CD4-positive, alpha-beta T cell treated with Interleukin-17A for 1 hour (primary cell): ENCODE results near the gene TFAP2A.

Experiments used
- DNase-seq: peaks from one replicate; pipeline ENCODE4 v3.0.0-alpha.2; 2020

The TFAP2A gene

DNA sequence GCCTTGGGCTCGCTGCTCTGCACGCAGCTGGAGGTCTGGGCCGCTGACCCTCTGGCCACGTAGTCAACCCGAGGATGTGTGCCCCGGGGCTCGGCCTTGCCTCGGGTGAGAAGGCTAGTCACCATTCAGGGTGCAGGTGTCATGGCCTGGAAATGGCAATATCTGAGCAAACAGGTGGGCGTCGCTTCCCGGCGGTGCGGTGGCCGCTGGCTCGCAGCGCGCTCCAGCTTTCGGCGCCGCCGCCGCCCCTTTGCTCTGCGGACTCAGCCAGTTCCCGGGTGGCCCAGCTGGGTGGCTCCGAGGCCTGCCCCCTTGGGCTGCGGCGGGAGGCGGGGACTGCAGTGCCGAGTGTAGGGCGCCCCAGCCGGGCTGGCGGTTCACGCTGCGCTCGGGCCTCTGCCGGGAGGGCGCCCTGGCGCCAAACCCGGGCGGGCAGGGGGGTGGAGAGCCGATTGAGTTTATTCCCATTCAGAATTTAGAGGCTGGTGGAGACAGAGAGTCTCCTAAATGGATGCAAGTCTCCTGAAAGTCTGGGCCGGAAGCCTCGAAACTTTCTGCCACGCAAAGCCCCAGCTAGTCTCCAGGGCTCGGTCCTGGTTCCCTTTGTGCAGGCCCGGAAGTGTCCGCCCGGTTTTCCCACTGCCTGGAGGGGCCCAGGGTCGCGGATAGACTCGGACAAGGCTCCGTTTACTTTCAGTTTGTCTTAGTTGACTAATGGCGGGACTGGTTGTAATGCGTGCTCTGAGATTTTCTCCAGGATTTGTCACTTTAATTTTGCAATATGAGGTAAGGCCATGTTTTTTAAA lies 11.3 kb upstream of the TFAP2A start:
- DNase-seq = no peak

DNA sequence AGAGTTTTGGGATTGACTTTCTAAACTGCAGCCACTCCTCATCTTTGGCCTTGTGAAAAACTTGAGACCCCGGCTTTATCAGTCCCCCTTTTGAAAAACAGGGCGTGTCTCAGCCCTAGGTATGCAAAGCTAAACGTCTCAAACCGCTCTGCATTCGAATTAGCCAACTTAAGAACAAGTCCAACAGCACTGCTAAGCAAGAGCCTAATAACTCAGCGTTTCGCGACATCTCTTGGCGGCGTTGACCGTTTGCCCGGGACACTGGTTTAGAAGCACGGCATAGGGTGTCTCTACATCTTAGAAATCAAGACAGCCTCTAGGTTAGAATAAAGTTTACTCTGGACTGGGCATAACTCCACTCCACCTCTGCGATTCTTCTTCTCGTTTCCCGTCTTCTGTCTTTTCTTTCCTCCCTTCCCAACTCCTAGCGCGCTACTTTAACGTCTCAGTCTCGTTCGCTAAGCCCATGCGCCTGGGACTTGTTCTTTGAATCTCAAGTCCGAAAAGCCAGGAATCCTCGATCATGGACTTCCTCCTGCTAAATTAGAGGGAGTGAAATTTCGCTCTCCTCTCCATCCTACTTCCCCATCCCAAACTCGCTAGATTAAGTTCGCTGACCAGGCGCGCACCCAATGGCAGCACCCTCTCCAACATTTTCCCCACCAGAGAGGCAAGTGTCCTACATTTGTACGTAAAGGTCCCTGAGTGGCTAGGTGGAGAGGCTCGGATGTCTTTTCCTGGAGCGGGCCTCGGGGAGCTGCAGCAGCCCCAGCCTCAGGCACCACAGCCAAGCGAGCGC lies 10.5 kb upstream of the TFAP2A start:
- no peak for DNase-seq

DNA sequence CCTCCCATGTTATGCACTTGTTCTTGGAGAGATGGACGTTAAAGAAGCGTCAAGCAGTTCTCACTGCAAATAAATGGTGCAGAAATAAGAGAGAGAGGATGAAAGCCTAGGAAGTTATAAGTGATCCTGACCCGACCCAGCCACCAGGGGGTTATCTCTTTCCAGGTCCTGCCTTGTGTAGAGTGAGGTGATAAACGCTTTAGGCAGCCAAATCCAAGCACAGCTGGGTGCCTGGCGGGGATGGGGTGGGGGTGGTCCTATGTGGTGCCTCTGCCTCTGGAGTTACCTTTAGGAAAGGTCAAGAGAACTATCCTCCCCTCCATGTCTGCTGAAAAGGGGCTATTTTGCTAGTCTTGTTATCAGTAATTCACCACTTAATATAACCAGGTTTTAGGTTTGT lies 9.2 kb upstream of the TFAP2A start:
- no peak for DNase-seq

DNA sequence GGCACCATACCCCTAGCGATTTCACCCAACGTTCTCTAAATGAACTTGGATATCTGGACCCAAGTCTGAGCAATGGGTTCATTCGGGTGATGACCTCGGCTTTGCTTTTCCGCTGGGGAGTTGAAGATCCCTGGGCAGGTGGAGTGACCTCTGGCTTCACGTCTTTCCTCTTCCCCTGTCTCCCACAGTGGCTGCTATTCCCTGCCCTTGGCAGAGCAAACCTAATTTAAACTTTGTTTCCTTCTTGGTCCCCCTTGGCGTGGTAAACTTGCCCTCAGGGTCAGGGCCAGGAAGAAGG lies 7.8 kb upstream of the TFAP2A start:
- DNase-seq = no peak

DNA sequence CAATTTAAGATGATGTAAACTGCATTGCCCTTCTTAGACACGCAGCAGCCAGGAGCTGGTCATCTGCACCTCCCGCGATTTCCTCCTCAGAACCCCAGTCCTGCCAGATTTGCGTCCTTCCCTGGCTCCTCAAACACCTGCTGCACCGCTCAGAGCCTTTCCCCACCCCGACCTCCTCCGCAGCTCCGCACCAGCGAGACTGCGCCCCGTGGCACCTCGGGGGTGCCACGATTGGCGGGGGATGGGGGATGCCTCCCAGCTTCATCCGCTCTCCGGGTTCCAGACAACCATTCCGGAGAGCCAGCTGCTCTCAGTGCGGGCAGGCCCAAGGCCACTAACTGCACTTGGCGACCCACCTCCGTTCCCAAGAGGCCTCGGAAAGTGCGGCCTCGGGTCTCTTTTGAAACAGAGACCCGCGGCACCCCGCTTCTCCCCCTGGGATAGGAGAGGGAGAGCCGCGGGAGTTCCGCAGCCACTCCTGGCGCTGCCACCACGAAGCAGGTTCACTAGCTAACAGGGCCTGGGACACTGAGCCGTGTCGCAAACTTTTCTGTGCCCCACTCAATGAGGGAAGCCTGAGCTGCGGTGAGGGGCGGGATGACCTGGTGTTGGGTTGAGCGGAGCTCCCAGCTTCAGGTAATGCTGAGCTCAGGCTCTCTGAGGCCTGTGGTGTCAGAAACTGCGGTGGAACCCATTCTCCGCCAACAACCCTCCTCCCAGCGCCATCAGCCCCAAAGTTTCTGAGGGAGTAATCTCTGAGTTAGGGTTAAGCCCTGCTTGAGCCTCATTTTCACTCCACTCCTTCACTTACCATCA lies 7.3 kb upstream of the TFAP2A start:
- no peak for DNase-seq

DNA sequence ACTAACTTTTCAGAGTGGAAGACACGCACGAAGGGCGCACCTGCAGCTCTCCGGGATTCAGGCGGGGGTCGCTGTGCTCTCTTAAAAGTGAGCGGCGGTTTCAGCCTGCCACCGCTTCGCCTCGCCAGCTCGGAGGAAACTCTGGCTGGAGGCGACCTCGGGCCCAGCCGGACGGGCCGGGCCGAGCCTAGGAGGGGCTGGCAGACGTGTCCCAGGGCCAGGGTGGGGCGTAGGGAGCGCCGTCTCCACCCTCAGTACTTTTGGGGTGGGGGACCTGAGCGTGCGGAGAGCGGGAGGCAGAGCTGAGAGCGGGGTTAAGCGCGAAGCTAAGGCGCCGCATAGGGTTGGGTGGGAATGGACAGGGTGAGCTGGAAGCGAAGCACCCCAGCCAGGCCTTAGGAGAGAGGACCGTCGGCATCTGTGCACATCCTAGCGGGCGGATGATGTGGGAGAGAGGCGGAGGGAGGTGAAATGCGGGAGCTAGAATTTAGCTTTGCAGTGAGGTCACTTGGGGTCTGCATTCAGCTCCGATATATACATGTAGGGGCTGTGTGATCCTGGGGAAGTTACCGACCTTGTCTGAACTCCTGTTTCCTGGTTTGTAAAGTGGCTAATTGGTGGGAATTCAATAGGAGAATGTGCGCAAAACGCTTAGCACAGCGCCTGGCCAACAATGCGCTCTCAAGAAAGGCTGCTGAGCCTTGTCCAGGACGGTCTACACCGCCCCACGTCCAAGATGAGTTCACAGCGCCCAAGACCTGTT lies 6.5 kb upstream of the TFAP2A start:
- DNase-seq = no peak

DNA sequence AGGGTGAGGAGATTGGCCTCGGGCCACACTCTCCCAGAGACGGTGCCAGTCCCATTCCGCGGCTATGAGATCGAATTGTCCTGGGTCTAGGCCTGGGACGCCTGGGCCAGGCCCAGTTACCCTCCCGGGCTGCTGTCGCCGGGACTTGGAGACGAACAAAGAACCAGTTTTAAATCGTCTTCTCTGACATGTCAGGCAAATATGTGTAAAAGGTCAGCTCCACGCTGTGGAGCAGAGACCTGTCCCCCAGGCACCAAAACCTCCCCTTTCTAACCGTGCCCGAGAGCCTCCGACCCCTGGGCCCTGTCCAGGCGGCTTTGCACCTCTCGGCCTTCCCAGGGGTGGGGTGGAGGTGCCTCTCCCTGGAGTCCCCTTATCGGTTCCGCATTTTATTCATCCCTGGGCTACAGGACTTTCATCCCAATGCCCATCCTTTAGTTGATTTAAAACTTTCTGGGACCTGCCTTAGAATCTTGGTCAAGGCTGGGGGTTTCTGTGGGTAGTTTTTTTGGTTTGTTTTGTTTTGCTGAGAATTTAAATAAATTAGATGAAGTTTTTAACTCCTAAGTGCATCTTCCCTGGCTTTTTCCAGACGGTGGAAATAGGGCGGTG lies 5.8 kb upstream of the TFAP2A start:
- DNase-seq = no peak

DNA sequence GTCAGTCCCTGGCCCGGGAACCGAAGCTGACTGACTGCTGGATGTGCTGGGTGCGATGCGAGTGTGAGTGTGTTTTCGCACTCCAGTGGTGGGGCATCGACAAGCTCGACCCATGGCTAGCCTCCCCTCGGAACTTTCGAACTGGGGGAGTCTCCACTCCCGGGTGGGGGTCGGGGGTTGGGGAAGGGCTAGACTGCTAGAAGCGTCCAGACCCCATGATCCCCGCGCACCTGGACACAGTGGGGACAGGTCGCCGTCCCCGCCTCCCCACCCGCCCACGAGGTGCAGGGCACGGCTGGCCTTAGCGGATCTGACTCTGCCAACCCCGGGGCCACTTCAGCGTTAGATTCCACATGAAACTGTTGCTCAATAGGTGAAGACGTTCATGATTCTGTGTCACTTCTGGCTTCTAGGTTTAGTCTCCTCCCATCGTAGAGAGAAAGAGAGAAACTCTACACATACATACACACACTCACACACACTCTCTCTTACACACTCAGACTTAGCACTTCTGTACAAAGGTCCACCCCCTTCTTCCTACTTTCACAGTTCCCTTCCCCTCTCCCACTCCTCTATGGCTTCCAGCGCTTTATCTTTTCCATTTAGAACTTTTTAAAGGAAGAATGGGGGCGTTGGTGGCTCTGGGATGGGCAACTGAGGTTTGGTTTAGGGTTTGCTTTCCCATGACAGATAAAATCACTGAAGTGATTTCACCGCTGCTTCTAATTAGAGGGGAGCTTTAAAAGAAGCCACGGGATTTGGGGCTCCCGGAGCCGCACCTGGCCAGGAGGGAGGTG lies 5.1 kb upstream of the TFAP2A start:
- no peak for DNase-seq

DNA sequence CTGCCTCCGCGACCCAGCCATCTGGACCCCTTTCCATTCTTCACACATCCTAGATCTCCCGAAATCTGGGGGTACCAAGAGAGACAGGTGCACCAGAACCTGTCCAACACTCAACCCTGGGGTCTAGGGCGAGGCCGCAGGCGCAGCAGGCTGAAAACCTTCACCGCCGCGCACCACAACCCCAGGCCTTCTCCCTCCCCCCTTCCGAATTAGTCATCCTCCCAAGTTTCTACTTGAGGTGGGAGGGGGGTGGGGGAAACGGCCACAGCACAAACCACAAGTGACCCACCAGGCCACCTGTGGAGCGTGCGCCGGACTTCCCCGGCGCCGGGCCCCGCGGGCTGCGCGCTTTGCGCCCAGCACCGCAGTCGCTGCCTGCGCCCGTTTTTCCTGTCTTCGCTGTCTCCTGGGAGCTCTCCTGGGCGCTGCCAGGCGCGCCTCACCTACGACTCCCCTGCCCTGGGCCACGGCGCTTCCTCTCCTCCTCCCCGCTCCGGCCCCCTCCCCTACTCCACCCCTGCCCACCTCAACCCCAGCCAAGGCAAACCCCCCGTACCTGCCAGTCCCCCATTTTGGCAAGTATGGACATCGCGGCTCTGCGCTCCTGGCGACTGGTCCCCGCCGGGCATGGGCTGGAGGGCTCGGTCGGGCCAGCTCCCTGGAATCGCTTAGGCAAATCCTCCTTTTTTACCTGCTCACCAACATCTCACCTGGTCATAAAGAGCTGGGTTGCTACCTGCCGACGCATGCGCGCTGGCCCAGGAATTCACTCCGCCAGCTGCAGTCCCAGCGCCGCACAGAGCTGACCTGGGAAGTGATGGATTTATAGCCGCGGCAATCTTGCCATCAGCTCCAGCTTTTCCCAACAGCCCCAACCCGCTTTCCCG lies 4.2 kb upstream of the TFAP2A start:
- no peak for DNase-seq

DNA sequence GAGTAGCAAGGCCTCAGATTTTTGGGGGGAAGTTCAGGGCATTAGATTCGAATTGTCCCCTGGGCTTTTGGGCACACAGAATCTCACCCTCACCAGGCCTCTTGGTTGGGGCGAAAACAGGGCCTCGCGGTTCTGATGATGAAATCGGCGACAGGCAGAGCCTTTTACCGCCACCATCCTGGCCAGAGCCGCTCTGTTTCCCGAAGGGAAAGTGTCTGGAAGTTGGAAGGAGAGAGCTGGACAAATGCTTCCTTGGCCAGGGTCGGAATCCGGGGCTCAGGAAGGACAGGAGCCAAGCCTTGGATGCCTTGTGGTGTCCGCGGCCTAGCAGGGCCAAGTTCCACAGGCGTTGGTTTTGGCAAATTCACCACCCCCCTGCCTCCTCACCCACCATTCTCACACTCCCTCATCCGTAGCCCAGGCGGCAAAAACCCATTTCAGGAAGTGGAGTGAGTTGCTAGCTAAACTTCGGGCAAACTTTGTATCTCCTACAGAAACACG lies 3.5 kb upstream of the TFAP2A start:
- no peak for DNase-seq

DNA sequence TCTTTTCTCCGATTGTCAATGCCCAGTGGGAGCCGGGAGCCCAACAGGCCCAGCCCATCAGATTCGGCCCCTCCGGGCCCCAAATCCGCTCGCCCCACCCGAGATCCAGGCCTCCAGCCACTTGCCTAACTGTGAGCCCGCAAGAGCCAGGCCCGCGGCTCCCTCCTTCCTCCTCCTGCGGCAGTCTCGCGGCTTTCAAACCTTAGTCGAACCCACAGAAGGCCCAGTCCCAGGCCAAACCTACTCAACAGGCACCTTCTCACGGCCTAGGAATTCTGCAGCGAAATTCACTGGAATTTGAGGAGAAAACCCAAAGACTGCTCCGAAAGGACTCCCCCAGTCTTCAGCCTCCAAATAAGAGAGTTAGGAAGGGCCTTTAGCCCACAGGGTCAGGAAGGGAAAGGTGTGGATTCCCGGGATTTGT lies 2.8 kb upstream of the TFAP2A start:
- DNase-seq = no peak

DNA sequence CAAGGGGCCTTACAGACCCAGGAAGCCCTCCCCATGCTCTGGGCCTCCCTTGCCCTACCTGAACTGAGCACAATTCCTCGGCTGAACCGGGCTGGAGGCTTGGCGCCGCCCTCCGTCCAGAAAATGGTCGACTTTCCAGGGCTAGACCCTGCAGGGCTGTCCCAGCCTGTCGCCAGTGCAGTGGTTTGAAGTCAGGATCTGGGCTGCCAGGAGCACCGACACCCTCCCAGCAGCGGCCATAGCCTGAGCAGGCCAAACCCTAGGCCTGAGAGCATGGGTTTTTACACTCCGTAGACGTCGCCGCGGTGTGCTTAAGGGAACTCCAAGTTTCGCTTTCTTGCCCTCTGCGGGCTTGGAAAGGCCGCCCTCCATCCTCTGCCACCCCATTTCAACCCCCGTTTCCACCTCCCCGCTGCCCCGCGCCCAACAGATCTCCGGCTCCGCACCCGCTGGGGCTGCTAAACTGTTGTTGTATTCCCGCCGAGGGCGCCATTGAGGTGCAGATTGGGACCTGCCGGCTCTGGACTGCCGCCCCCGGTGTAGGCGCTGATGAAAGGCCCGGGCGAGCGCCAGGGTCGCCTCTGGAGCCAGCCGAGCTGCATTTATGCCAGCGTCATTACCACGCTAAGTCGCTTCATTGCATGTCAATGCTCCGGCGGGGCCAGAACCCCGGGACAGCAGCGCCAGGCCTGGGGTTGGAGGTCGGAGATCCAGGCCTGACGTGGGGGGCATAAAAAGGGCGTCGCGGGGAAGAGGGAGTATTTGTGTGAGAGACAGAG lies 2.2 kb upstream of the TFAP2A start:
- no peak for DNase-seq

DNA sequence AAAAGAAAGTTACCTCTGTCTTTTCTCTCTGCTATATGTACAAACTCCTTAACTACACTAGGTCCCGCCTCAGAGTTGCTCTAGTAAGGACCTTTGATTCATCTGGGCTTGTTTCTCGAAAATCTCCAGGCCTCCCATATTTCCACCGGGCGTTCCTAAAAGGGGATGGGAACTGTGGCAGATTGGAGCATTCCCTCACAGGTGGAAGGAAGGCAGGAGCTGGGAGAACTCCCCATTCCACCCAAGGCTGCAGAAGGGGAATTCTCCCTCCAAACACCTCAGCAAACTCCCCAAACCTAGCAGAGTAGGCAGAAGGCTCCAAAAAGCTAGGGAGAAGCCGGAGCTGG lies 1.6 kb upstream of the TFAP2A start:
- DNase-seq = no peak

DNA sequence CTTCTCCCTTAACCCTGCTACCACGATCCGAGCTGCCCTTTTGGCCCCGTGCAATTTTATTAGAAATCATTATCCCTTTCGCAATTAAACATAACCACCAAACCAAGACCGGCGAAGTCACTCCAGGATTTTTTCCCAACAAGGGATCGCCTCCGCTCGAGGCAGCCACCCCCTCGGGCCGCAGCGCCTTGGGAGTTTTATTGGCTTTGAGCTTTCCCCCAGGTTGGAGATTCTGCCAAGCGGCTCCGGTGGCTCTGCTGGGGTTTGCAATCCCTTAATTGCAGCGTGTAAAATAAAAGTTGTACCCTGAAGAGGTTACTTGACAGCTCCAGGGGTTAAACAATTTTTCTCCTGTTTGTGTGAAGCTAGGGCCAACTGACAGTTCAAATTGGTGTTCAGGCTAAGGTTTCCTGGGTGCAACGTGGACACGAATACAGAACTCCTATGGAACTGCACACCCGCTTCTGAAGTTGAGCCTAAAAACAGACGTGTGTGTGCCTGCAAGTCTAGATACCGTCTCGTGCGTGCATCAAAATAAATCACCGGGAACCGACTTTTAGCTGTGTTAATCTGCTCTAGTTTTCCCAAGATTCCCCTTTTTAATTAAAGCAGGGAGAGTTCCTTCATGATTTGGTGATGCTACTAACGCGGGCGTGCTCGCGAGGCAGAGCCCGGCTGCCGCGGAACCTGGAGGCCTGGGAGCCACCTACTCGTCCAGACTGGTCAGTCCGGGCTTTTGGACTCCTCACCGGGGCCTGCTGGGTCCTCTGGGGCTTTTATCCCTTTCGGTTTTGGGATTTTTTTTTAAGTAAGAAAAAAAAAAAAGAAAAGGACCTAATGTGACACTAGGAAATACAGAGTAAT lies 975 bp upstream of the TFAP2A start:
- DNase-seq = no peak

DNA sequence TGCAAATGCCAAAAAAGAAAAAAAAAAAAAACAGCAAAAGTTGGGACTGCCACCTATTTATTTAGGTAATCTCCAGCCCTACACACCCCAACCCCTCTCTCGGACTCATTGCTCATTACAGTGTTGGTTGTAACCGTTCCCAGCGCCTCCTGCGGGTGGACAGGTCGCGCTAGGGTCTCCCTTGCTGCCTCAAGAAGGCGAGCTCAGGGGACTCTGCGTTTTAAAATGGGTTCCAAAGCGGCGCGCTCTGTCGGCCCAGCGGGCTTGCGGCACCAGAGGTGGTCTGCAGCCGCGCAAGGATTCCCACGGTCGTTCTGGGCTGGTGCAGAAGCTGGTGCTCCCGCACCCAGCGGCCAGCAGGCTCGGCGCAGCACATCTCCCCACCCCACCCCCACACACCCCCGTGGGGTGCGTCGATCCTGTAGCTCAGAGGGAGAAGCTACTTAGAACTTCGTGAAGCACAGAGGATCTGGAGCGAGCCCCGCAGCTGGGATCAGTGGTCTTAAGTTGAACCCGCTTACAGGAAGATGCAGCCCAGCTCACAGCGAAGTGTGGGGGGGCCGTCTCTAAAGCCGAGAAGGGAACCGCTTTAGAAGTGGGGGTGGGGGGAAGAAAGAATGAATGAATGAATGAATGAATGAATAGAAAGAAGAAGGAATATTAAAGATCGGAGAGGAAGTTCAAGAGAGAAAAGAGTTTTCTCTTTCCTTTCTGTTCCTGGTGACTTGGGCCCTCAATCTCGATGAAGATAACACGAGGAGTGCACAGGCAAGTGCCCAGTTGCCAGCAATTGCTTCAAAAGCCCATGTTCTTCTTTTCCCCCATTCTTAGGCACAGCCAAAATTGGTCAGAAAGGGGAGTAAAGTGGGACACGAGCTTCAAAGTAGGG lies 780 bp downstream of the TFAP2A start:
- DNase-seq = no peak

DNA sequence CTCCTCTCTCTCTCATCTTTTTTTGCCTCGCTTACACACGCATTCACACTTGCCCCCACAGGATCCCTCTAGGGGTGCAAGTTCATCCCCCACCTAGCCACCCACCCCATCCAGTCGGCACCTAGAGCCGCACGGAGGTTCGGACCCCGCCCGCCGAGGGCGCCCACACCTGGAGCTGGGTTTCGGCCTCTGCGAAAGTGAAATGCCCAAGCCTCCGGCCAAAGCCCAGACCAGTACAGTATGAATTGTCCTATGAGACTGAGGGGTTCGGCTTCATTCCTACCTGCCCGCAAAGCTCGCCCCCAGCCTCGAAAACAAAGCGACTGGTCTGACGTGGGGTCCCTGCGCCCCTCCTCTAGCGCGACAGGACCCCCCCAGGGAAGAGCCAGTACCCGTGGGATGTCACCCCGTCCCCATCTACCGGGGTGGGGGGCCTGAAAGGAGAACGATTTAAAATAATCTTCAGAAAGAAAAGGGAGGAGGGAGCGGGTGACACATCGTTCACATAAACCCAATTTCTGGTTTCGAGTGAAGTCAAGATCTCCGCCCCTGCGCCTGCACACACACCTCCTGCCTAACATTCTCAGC lies 1.5 kb downstream of the TFAP2A start:
- DNase-seq = no peak
